Fibroblast of lung (primary cell): Measurements from ENCODE around the gene MAP1LC3A. TPM values are rescaled to one million over a fixed set of nuclear protein-coding genes. Genes with fewer than 3 reads are reported as not detected.

Source experiments
- DNase-seq, 2 donors: peaks; one replicate each; pipeline versions ENCODE4 v3.0.0 to v3.0.0-alpha.2; 2010; ENCODE audit warnings: low read depth in 2 of 2
- H2AFZ ChIP-seq: 2 replicates; pipeline ENCODE4 v1.5.1; 2012; ENCODE audit warnings: low read length, control low read depth, inconsistent platforms
- H3K27ac ChIP-seq: 2 replicates; pipeline ENCODE4 v1.5.1; 2011; ENCODE audit warnings: low read length, control low read depth; ENCODE audit not compliant: insufficient read depth
- H3K27me3 ChIP-seq: 2 replicates; pipeline ENCODE4 v1.5.1; 2011; ENCODE audit warnings: mild to moderate bottlenecking, low read length; ENCODE audit not compliant: control insufficient read depth, insufficient read depth
- H3K36me3 ChIP-seq: 2 replicates; pipeline ENCODE4 v1.5.1; 2011; ENCODE audit warnings: low read length; ENCODE audit not compliant: control insufficient read depth, insufficient read depth
- H3K4me1 ChIP-seq: 2 replicates; pipeline ENCODE4 v1.5.1; 2011; ENCODE audit warnings: low read length; ENCODE audit not compliant: control insufficient read depth, insufficient read depth; ENCODE audit errors: extremely low read depth
- H3K4me2 ChIP-seq: 2 replicates; pipeline ENCODE4 v1.5.1; 2011; ENCODE audit warnings: low read length, control low read depth; ENCODE audit not compliant: insufficient read depth; ENCODE audit errors: extremely low read depth
- H3K4me3 ChIP-seq, 4 experiments: fragments of 200-600 bp in 1 of 4; sonication (generic) in 1 of 4; replicated peaks in 1 of 4; 2 replicates each; pipeline ENCODE4 v1.5.1; 2011 to 2016; ENCODE audit warnings: low read length in 4 of 4, low read depth in 3 of 4, mild to moderate bottlenecking in 3 of 4, control low read depth in 2 of 4, inconsistent platforms in 1 of 4, mixed read lengths in 1 of 4; ENCODE audit not compliant: insufficient read depth in 1 of 4; ENCODE audit errors: control extremely low read depth in 1 of 4
- H3K79me2 ChIP-seq: 2 replicates; pipeline ENCODE4 v1.5.1; 2012; ENCODE audit warnings: mild to moderate bottlenecking, low read length, inconsistent platforms; ENCODE audit not compliant: control insufficient read depth, insufficient read depth
- H3K9ac ChIP-seq: 2 replicates; pipeline ENCODE4 v1.5.1; 2011; ENCODE audit warnings: mild to moderate bottlenecking, low read length, control low read depth; ENCODE audit not compliant: insufficient read depth
- H3K9me3 ChIP-seq: 2 replicates; pipeline ENCODE4 v1.5.1; 2012; ENCODE audit warnings: low read depth, low read length; ENCODE audit not compliant: control insufficient read depth, insufficient read depth
- H4K20me1 ChIP-seq: 2 replicates; pipeline ENCODE4 v1.5.1; 2011; ENCODE audit warnings: low read length; ENCODE audit not compliant: control insufficient read depth, insufficient read depth; ENCODE audit errors: extremely low read depth
- CTCF ChIP-seq, 2 donors: IDR thresholded peaks in 1 of 2; conservative IDR thresholded peaks in 1 of 2; 1 replicate in 1 of 2; 2 replicates in 1 of 2; pipeline ENCODE4 v1.5.1; 2011 to 2012; ENCODE audit warnings: low read length in 2 of 2, control low read depth in 1 of 2, inconsistent platforms in 1 of 2, low read depth in 1 of 2, mild to moderate bottlenecking in 1 of 2
- EZH2 ChIP-seq: IDR thresholded peaks from 2 replicates; pipeline ENCODE4 v1.5.1; 2012; ENCODE audit warnings: low read length, control low read depth, mild to moderate bottlenecking; ENCODE audit errors: missing control alignments
- polyA plus RNA-seq, 2 donors: library from polyadenylated mRNA; depleted of rRNA in 1 of 2; stranded (reverse) in 1 of 2; unstranded in 1 of 2; fragments of >200 nt; gene quantifications; 2 replicates each; pipeline ENCODE4 v1.2.1, GENCODE V29; 2011 to 2012; ENCODE audit warnings: missing spikeins in 1 of 2
- total RNA-seq: library from RNA; depleted of rRNA; stranded (reverse); fragments of >200 nt; gene quantifications from 2 replicates; pipeline ENCODE4 v1.2.1, GENCODE V29; 2014

Gene MAP1LC3A
- total and polyA plus RNA-seq, 2 donors (not counting 1 experiment from before 2014, with no cell fraction given), result 19.3 to 30.4 TPM

- no peaks in the 10 kb centered on the region for H3K27me3 ChIP-seq
- H3K79me2 ChIP-seq, result no peaks in the 10 kb centered on the region
- DNase-seq, result no peak
- H3K27ac ChIP-seq, result no peak overlapping the region
- no peak overlapping the region for H3K4me3 ChIP-seq
- no peak overlapping the region for H2AFZ ChIP-seq
- no peaks in the 10 kb centered on the region for H3K36me3 ChIP-seq
- H3K9me3 ChIP-seq, result no peaks in the 10 kb centered on the region
- no peak overlapping the region for H3K9ac ChIP-seq
- no peaks in the 10 kb centered on the region for H3K4me1 ChIP-seq
- no peak for TF ChIP-seq CTCF (conservative IDR thresholded peaks at IDR 0.05 in 1 of 2, IDR thresholded peaks at IDR 0.05 in 1 of 2; ENCODE audit: low read depth in 1 of 2, low read length in 2 of 2)
- no peak for TF ChIP-seq EZH2
- no peak overlapping the region for H3K4me2 ChIP-seq
- no peaks in the 10 kb centered on the region for H4K20me1 ChIP-seq
These were observed 8.6 kb upstream of the MAP1LC3A start for GRCh38 chr20:34549929-34550305.

- Histone ChIP-seq H3K27ac (no peak overlapping the region), H3K9ac (no peak overlapping the region), H3K79me2 (no peaks in the 10 kb centered on the region), H3K4me1 (no peaks in the 10 kb centered on the region), H4K20me1 (no peaks in the 10 kb centered on the region), H2AFZ (no peak overlapping the region), H3K4me3 (no peak overlapping the region), H3K27me3 (no peaks in the 10 kb centered on the region), H3K4me2 (no peak overlapping the region), H3K9me3 (no peaks in the 10 kb centered on the region), H3K36me3 (no peaks in the 10 kb centered on the region)
- no peak for DNase-seq
- no peak for TF ChIP-seq CTCF (conservative IDR thresholded peaks at IDR 0.05 in 1 of 2, IDR thresholded peaks at IDR 0.05 in 1 of 2; ENCODE audit: low read depth in 1 of 2, low read length in 2 of 2)
- no peak for TF ChIP-seq EZH2
These were observed 5.9 kb upstream of the MAP1LC3A start for GRCh38 chr20:34552569-34552968.

DNA sequence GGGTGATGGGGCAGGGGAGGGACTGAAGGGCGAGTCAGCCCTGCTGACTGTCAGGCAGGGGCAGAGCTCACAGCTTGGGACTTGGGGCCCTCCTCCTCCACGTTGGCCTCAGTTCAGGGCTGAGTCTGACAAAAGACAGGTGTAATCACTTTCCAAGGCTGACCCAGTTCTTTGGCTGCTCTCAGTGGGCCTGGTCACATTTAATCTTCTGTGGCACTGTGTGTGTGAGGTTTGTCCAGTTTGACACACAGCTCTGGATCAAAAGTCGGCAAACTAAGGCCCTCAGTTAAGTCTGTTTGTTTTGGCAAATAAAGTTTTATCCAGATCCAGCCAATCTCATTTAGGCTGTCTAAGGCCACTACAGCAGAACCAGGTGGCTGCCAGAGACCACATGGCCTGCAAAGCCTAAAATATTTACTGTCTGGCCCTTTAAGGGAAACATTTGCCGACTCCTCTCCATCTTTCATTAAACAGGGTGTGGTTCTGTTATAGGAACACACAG lies 5.1 kb upstream of the MAP1LC3A start:
- peak; percentile 12 to 20 for DNase-seq
- no peak for TF ChIP-seq CTCF (conservative IDR thresholded peaks at IDR 0.05 in 1 of 2, IDR thresholded peaks at IDR 0.05 in 1 of 2; ENCODE audit: low read depth in 1 of 2, low read length in 2 of 2)
- no peak for TF ChIP-seq EZH2
- no peaks in the 10 kb centered on the region for H3K4me1 ChIP-seq
- H3K27ac ChIP-seq, result no peak overlapping the region
- H3K4me2 ChIP-seq, result no peak overlapping the region
- H3K79me2 ChIP-seq, result no peaks in the 10 kb centered on the region
- H2AFZ ChIP-seq, result peak overlapping the region; percentile 46
- H3K9me3 ChIP-seq, result no peaks in the 10 kb centered on the region
- no peaks in the 10 kb centered on the region for H3K36me3 ChIP-seq
- H3K9ac ChIP-seq, result no peak overlapping the region
- H4K20me1 ChIP-seq, result no peaks in the 10 kb centered on the region
- no peaks in the 10 kb centered on the region for H3K27me3 ChIP-seq
- no peak overlapping the region for H3K4me3 ChIP-seq
